ENCODE data around the gene TGFB3.

DNA sequence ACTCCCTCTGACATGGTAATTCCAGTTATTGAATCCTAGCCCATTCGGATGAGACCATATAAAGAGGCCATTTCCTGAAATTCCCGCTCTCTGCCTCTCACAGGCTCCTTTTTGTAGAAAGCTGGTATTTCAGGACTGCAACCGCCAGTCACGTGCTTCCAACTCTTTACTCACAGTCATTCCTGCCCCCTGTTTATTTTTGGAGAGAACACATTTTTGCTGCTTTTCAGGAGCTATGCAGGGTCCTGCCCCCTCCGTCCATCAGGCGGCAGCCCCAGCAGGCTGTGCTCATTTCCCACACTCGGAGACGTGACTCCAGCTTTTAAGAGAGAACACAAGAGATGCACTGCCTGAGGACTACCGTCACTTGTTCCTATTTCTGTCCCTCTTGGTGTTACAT, 30.6 kb upstream of the TGFB3 start:
- TF ChIP-seq, protein P1, sequence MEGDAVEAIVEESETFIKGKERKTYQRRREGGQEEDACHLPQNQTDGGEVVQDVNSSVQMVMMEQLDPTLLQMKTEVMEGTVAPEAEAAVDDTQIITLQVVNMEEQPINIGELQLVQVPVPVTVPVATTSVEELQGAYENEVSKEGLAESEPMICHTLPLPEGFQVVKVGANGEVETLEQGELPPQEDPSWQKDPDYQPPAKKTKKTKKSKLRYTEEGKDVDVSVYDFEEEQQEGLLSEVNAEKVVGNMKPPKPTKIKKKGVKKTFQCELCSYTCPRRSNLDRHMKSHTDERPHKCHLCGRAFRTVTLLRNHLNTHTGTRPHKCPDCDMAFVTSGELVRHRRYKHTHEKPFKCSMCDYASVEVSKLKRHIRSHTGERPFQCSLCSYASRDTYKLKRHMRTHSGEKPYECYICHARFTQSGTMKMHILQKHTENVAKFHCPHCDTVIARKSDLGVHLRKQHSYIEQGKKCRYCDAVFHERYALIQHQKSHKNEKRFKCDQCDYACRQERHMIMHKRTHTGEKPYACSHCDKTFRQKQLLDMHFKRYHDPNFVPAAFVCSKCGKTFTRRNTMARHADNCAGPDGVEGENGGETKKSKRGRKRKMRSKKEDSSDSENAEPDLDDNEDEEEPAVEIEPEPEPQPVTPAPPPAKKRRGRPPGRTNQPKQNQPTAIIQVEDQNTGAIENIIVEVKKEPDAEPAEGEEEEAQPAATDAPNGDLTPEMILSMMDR (IDR thresholded peaks at IDR 0.05) = no peak
- TF ChIP-seq POLR2A (IDR thresholded peaks at IDR 0.05) = no peak

All from esophagus squamous epithelium (tissue), 4 donors.